GM12873 (cell line): ENCODE results near the gene XYLB.

ENCODE experiments used
- TF ChIP-seq, protein P1 (sequence below): IDR thresholded peaks from 2 replicates; pipeline ENCODE4 v1.5.1; 2012; ENCODE audit warnings: low read depth, mild to moderate bottlenecking, moderate library complexity, low read length, control low read depth; ENCODE audit not compliant: insufficient read depth; ENCODE audit errors: missing control alignments

The XYLB gene

DNA sequence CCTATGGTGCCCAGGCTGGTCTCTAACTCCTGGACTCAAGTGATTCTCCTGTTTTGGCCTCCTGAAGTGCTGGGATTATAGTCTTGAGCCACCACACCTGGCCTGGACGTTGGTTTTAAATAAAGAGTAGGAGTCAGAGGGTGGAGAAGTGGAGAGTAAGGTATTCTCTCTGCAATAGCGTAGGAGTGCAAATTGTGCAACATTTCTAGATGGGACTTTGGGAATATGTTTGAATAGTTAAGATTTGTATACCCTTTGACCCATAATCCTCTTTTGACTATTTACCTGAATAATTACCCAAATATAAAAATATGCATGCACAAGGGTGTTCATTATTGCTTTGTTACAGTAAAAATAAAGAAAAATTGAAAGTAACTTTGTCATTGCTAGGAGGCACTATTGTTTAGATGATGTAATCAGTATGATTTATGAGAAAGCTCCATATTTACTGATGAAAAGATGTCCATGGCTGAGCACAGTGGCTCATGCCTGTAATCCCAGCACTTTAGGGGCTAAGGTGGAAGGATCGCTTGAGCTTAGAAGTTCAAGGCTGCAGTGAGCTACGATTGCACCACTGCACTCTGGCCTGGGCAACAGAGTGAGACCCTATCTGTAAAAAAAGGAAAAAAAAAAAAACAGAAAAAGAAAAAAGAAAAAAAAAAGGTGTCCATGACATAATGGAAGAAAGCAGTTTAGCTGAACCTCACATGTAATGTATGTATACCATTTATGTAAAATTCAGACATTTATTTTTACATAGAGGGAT is 15.1 kb upstream of the XYLB start:
- TF ChIP-seq, protein P1, sequence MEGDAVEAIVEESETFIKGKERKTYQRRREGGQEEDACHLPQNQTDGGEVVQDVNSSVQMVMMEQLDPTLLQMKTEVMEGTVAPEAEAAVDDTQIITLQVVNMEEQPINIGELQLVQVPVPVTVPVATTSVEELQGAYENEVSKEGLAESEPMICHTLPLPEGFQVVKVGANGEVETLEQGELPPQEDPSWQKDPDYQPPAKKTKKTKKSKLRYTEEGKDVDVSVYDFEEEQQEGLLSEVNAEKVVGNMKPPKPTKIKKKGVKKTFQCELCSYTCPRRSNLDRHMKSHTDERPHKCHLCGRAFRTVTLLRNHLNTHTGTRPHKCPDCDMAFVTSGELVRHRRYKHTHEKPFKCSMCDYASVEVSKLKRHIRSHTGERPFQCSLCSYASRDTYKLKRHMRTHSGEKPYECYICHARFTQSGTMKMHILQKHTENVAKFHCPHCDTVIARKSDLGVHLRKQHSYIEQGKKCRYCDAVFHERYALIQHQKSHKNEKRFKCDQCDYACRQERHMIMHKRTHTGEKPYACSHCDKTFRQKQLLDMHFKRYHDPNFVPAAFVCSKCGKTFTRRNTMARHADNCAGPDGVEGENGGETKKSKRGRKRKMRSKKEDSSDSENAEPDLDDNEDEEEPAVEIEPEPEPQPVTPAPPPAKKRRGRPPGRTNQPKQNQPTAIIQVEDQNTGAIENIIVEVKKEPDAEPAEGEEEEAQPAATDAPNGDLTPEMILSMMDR = no peak

DNA sequence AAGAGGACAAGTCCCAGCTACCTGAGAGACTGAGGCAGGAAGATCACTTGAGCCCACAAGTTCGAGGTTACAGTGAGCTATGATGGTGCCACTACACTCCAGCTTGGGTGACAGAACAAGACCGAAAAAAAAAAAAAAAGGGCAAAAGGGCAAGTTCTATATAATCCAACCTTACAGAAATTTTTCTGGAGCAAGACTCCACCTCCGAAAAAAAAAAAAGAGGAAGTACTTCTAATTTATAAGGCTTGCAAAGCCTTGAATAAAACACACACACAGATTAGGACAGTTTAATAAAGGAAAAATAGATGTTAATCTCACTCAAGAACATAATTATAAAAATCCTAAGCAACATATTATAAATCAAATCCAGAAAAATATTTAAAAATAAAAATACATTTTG is 14.4 kb upstream of the XYLB start:
- TF ChIP-seq, protein P1 = no peak

DNA sequence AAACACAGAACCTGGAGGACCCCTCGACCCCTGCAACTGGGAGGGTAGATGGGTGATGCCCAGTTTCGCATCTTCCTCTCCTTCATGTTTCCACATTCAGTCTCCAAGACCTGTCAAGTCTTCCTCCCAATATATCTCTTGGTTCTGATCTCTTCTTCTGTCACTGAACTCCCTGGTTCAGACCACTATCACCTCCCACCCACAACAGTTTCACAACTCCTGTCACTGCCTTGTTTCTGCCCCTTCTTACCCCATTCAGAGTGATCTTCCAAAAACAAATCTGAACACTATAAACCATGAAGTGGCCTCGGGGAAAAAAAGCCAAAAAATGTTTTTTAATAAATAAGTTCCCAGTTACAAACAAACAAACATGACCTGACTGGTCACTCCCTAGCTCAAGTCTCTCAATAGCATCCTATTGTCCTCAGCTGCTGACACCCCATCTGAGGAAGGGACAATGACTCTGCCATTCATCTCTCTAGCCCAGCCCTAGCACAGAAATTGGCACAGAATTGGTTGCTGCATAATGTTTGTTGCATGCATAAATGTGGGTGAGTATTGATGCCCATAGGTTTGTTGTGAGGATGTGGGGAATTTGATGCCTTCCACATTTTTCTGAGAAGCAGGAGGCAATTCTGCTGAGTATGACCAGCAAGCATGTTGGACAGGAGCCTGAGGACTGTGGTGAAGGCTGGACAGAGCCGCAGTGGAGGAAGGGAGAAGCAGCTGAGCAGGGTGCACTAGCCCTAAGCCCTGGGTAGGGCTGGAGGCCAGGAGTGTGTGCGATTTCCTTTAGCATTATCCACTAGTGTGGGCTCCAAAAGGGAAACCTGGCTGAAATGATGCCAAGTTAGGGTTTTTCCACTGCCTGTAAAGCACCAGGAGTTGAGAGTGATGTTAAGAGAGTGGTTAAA is 12.2 kb upstream of the XYLB start:
- TF ChIP-seq, protein P1 = no peak

DNA sequence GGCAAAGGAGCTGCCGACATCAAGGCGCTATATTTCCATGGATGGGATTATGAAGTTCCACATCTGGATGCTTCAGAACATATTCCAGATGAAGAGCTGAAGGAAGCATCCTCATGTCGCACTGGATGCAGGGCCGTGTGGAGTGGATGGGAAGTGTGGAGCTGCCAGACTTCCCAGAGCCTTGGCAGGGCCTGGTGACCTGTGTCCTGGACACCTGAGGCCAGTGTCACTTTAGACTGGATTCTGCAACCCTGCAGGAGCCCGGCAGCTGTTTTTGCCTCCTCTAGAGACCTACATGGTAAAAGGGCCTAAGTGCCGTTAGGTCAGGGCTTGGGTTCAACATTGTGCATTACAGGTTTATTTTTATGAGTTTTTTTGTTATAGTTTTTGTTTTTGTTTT is 11.3 kb upstream of the XYLB start:
- TF ChIP-seq, protein P1 = no peak

DNA sequence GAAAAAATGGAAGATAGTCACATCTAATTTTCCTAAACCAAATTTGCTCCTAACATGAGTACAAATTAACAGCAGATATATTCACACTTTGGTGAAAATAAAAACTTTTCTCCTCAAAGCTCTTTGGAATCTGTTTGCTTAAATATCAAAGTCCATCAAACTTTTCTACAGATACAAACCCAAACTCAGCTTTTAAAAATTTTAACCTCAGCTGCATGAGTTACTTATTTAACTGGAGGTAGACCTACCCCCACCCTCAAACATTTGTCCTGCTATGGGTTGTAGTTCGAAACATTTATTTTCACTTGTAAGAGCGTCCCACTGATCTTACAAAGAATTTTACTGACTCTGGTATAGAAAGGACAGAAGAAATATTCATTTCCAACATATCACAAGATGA is 8.9 kb upstream of the XYLB start:
- TF ChIP-seq, protein P1 = no peak

DNA sequence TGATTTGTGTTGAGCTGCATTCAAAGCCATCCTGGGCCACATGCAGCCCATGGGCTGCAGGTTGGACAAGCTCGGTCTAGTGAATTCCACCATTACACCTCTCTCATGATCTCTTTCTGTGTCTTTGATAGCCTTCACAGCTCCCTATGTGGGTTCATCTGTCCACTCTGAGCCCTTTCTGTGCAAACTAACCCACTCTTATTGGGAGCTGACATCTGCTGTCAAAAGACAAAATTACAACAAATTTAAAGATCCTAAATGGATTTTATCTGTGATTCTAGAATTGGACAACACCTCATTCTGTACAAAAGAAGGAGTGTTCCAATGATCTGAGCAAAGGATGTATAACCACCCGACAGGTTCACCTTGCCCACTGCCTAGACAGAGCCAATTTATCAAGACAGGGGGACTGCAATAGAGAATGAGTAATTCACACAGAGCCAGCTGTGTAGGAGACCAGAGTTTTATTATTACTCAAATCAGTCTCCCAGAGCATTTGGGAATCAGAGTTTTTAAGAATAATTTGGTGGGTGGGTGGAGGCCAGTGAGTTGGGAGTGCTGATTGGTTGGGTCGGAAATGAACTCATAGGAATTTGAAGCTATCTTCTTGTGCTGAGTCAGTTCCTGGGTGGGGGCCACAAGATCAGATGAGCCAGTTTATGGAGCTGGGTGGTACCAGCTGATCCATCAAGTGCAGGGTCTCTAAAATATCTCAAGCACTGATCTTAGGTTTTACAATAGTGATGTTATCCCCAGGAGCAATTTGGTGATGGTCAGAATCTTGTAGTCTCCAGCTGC is 2.6 kb upstream of the XYLB start:
- TF ChIP-seq, protein P1 = no peak
